Measurements from ENCODE around the gene GDPGP1.
"Not testable (repeated sequence)": the region's sequence is repeated elsewhere in the genome, so short reads cannot be mapped to it uniquely, and the experiment has no call there.

Gene GDPGP1, protein sequence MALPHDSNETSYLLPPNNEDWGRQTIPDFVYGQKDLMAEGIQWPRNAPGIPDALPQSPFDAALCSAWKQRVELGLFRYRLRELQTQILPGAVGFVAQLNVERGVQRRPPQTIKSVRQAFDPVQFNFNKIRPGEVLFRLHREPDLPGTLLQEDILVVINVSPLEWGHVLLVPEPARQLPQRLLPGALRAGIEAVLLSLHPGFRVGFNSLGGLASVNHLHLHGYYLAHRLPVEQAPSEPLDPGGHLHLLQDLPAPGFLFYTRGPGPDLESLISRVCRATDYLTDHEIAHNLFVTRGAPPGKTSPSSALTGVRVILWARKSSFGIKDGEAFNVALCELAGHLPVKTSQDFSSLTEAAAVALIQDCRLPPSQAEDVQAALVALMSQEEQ

DNA sequence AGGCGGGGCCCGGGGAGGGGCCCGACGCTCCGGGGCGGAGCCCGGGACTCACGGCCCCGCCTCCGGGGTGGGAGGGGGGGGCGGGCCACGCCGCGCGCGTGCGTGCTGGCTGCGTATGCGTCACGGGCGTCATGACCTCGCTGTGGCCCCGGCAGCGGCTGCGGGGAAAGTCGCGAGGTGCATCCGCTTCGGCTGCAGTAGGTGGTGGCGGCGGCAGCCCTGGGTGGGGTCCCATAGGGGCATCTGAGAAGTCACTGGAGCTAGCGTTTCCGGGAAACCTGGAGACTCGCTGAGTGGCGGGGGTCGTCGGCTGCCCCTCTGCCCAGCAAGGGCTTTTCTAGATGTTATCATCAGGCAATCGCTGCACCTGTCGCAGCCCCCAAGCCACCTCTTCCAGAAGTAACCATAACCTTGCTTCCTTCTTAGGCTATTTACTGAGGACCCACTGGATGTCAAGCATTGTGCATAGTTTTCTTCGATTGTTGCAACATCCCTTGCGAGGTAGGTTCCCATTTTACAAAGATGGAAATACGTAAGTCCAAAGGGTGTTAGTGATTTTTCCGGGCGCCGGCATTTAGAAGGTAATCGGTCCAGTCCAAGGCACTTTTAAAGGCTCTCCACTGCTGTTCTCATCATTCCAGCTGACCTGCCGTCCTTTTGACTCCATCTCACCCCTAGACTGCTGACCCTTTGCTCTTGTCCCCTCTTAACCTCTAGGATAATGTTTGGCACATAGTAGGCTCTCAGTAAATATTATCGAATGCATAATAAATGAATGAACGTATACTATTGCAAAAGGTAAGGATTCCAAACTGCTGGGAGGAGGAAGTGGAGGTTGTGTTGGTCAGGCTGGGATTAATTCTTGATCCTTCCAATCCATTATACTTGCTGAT lies at the start of gene GDPGP1:
GDPGP1 (plus strand) TSS at position 114 of the 893 bp plus-strand sequence. CDS start 6,700 bp downstream, outside the sequence.
- no peak for DNase-seq

DNA sequence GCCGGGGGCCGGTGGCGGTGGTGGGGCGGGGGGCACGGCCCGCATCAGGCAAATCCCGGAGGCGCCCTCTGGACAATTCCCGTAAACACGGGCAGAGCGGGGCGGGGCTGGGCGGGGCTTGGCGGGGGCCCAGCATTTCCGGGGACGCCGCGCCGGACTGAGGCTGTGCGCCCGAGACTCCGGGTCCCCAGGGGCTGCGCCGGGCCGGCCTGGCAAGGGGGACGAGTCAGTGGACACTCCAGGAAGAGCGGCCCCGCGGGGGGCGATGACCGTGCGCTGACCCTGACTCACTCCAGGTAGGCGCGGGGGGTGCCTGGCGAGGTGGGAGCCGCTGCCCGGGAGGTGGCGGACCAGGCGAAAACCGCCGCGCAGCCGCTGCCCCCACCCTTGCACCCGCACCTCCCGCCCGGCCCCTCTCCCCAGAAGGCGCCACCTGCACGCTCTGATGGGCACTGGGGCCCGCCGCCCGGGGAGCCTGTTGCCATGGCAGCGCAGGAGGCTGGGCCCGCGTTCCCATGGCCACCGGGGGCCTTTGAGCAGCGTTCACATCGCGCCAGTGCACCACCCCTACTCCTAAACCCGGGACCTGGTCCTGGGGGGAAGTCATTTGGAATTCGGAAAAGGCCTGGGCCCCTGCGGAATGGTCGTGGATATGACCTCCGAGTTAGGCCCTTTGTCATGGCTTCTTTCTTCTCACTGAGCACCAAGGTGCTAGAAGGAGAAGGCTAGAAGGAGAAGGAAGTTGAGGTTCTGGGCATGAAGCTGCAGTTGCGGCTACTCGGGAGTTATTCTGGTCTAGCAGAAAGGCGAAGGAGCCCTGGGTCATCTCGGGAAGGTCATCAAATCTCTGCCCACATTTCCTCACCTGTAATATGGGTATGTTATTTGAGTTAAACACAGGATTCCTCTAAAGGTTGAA lies 49.0 kb upstream of the GDPGP1 start:
- DNase-seq, result peak; percentile 86

DNA sequence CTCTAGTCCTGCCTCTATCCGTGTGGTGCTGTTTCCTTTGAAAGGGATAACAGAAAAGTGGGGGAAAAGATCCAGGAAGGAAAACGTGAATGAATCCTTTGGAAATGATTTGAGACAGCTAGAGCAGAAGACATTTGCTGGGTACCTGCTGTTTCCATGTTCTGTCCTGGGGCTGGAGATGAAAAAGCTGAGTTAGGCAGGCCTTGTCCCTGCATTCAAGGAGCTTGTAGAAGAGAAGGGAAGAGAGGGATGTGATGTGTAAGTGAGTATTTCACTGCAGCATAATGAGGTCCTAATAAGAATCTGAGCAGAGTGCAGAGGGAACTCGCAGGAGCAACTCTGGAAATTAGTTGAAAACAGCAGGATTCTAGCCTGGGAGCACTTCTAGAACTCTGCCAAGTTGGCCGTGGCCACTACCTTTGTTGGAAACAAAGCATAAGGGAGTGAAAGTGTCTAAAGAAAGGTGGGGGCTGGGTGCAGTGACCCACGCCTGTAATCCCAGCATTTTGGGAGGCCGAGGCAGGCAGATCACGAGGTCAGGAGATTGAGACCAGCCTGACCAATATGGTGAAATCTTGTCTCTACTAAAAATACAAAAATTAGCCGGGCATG lies 46.6 kb upstream of the GDPGP1 start:
- DNase-seq, result no peak

DNA sequence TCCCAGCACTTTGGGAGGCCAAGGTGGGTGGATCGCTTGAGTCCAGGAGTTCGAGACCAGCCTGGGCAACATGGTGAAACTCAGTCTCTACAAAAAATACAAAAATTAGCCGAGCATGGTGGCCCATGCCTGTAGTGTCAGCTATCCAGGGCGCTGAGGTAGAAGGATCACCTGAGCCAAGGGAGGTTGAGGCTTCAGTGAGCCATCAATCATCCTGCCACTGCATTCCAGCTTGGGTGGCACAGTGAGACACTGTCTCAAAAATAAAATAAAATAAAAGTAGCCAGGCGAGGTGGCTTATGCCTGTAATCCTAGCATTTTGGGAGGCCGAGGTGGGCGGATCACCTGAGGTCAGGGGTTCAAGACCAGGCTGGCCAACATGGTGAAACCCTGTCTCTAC lies 45.9 kb upstream of the GDPGP1 start:
- not testable (repeated sequence) for DNase-seq

DNA sequence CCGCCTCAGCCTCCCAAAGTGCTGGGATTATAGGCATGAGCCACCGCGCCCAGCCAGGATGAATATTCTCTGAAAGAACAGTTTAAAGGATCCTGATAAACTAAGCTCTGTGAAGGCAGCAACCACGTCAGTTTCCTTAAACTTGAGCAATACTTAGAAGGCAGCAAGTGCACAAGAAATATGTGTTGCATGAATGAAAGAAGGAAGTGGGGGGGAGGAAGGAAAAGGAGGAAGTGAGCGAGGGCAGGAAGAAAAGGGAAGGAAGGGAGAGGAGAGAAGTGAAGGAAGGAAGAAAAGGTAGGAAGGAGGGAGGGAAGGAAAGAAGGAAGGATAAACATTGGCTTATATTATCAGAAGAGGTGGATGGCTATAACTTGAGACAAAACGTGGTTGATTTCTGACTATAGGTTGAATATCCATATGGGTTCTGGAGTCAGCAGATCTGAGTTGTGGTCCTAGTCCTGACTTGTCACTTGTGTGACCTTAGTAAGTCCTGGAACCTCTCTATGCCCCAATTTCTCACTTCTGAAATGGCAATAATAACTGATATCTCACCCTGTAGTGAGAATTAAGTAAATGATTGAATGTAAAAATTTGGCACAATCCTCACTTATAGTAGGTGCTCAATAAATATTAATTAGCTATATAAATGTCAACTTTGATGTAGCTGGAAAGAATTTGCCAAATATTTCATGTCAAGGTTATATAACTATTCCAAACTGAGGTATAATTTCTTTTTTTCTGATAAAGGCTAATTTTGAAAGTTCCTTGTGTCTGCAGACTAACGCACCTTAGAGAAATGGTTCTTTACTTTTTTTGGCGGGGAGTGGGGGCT lies 44.9 kb upstream of the GDPGP1 start:
- no peak for DNase-seq

DNA sequence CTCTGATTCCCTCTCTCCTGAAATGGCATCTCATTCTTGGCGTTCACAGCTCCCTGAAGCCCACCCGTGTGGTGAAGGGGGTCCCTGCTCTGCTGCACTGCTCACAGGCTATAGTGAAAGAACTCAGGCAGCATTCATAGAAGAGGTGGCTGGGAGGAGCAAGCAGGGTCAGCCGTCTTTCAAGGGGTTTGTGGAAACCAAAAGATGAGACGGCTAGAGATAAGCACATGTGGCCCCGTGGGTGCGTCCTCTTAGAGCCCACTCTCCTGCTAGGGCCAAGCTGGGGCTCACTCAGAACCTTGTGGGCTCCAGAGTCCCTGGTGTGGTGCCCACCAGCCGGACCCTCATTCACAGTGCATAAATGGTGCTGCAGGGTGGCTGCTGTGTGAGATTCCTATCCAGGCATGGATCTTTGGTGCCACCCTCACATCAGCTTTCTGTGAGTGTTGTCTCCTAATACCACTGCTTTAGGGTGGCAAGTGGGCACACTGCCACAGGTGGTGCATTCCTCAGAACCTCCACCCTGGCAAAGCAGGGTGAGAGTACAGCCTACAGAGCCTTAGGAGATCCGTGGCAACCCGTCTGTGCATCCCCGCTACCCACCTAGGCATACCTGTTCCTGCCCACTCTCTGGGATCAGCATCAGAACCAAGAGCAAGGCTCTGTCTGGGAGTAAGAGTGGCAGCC lies 44.1 kb upstream of the GDPGP1 start:
- no peak for DNase-seq

DNA sequence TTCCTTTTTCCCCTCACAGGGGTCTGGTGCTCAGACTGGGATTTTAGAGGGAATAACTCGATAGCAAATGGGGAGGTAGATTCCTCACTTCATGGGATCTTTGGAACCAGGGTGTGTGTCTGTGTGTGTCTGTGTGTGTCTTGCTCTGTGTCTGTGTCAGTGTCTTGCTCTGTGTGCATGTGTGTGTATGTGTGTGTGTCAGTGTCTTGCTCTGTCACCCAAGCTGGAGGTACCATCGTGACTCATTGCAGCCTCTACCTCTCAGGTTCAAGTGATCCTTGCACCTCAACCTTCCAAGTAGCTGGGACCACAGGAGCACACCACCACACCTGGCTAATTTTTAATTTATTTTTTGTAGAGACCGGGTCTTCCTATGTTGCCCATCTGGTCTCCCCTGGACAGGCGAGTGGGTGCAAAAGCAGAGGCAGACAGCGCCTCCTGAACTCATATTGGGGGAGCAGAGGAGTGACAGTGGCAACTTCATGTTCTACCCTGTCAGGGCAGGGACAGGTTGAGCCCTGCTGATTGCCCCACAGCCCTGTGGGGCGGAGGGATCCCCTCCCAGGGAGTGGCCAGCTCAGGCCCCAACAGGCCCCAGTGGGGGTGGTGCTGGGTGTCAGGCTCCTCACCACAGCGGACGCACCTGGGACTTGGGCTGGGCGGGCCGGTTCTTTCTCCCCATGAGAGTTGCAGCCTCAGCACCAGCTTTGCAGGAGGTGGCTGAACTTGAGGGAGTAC lies 43.2 kb upstream of the GDPGP1 start:
- DNase-seq, result no peak

DNA sequence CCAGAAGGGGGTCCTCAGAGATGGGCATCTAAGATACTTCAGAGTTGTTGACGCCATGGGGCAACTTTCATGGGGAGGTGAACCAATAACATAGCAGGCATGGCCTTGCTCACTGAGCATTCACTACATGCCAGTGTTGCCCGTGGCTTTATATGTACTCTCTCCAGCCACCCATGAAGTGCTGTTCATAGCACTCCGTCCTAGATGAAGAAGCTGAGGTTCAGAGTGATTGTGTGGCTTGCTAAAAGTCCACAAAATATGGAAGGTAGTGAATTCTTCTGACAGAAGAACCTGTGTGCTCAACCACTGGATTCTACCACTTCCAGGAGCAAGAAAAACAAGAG lies 42.7 kb upstream of the GDPGP1 start:
- DNase-seq, result no peak

DNA sequence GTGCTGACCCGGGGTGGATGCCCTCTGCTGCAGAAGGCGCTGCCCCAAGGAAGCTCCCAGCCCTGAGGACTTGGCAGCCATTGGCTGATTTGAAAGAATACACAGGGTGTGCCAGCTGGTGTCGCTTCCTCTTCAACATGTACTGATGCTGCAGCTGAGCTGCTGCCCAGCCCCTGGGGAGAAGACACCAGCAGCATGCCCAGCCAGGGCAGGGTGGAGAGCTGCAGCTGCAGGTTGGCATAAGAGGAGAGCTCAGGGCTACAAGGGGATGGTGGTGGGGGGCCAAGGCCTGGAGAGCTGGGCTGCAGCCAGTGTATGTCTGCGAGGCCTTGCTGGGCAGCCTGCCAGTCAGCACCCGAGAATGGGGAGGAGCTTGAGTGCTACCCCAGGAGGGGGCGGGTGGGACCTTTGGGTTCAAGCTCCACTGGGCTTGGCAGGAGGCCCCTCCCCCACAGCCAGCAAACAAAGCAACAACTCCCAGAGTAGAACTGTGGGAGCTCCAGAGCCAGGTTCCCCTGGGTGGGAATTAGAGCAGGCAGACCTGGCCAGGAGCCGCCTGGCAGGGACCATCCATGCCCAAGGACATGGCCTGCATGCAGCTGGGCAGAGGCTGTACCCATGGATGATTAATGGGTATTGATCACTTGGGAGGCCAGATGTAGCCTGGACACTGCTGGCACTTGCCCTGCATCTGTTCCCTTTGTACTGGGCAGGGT lies 42.1 kb upstream of the GDPGP1 start:
- peak; percentile 92 for DNase-seq

DNA sequence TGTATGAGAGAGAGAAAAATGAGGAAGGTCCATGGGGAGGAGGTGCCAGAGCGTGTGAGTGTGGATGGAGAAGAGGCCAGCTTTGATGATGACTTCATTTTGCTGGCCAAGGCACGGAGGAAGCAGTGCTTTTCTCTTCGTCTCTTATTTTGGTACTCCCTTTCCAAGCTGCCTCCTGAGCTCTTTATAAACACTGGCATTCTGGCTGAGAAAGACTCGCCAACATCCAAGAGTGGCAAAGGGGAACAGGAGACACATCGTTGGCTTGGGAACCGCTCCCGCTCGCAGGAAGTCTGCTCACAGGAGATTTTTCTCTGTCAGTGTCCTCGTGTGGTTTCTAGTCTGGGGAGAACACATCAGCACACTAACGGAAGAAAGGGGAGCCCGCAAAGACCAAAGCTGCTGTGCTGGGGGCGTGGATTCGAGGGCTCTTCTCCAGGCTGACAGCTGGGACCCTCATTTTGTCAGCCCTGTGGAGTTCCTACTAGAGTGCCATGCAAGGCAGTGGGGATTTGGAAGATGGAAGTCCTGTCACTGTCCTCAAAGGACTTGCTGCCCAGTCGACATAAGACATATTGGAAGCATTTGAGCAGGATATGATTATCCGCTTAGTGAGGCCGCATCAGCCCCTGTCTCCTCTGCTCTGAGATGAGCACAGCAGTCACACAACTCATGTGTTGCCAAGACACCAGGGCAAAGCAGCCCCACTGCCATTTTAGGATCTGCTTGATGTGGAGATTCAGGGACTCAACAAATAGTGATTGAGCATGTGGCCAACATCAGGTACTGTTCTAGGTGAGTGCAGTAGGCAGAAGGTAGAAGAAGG lies 40.8 kb upstream of the GDPGP1 start:
- no peak for DNase-seq

DNA sequence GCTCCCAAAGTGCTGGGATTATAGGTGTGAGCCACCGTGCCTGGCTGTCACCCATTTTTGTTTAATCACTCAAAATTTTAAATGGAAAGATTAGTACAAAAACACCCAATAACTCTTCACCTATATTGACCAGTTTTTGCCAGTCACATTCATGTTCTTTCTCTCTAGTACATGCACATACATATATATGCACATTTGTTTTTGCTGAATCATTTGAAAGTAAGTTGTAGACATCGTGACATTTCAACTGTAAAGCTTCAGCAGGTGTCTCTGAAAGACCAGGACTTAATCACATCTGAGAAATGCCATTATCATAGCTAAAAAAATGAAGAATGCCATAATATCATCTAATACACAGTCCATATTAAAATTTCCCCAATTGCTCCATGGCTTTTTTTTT lies 39.4 kb upstream of the GDPGP1 start:
- DNase-seq, result no peak

DNA sequence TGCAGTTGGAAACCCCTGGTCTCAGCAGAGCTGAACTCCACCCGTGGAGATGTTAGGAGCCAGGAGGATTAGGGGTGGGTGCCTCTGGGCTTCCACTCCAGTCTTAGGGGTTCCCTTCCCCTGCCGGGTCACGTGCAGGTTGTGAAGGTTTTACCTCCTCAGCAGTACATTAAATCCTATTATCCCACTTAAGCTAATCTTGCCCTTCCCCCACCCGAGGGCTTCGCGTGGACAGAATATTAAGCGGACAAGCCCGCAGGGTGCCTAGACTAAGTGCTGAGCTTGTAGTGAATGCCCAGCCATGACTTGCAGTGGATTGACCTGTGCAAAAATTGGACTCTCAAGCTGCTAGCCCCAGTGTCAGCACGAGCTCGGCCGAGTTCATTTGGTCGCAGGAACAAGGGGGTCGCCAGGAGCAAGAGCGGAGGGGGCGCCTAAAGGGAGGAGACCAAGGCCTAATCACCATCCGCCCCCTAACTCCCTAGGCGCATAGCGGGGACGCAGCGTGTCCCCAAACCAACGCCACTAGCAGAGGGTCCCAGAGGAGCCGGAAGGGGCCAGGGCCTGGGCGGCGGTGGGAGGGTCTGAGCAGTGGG lies 33.4 kb upstream of the GDPGP1 start:
- DNase-seq, result no peak

DNA sequence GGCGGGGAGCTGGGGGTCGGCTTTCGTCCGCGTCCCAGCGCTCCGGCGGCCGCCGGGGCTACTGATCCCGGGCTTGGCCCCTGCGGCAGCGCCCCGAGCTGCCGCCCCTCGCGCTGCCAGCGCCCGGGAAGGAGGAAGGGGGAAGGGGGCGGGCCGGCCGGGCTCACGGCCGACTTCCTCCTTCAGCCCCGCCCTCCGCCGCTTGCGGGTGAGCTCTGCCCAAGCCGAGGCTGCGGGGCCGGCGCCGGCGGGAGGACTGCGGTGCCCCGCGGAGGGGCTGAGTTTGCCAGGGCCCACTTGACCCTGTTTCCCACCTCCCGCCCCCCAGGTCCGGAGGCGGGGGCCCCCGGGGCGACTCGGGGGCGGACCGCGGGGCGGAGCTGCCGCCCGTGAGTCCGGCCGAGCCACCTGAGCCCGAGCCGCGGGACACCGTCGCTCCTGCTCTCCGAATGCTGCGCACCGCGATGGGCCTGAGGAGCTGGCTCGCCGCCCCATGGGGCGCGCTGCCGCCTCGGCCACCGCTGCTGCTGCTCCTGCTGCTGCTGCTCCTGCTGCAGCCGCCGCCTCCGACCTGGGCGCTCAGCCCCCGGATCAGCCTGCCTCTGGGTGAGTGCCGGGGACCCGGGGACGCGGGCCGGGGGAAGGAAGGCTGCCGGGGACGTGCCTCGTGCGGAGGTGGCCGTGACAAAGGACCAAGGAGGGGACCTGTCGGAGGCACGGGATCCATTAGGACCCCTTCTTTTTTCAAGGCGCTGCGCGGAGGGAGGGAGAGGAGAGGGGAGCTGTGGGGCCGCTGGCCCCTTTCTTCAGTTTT lies 32.7 kb upstream of the GDPGP1 start, which contains the start of gene SEMA4B:
SEMA4B (plus strand) TSS at position 201 of the 814 bp plus-strand sequence; CDS start at position 450, 249 bp downstream.
- DNase-seq, result peak; percentile 46

DNA sequence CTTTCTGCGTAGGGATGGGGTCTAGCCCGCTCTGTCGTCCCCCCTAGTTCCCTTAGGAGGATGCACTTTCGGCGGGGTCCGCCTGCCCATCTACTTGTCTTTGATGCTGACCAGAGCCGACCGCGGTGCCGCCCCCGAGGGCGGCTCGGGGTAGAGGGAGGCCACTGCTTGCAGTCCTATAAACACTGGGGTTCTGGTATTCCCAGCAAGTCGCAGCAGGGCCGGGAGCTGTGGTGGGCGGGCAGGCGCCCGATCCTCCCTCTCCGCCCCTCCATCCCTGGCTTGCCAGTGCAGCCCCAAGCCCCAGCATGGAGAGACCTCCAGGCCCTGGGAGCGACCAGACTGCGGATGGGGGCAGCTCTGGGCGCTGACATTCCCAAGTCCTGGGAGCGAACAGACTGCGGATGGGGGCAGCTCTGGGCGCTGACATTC lies 32.0 kb upstream of the GDPGP1 start:
- no peak for DNase-seq

DNA sequence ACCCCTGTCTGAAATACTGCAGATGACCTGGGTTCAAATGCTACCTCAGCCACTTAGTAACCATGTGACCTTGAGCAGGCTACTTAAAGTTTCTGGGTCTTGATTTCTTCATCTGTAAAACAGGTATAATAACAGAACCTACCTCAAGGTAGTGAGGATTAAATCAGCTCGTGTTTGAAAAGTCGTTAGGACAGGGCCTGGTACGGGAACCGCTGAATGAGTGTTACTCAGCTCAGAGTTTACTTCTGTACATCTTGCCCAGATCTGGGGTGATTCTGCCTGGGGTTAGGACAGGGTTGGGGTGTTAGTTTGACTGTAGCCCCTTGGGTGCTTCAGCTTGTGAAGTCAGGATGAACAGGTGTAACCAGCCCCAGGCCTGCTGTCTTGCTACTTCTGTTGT lies 31.1 kb upstream of the GDPGP1 start:
- no peak for DNase-seq

DNA sequence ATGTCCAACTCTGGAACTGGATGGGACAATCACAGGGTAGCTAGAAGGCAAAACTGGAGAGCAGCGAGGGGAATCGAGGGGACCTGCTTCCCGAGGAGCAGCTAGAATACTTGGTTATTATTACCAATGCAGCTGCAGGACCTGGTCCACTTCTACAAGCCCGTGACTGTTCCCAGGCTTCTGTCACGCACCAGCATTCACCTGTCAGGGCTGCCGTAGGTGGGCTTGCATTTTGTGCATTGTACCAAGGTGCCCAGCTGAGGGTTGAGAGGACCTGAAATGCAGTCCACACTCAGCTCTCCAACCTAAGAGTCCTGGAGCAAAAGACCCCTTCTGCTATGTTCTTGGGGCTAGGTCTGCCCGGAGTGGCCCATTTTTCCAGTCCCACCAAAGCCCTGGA lies 30.5 kb upstream of the GDPGP1 start:
- no peak for DNase-seq

DNA sequence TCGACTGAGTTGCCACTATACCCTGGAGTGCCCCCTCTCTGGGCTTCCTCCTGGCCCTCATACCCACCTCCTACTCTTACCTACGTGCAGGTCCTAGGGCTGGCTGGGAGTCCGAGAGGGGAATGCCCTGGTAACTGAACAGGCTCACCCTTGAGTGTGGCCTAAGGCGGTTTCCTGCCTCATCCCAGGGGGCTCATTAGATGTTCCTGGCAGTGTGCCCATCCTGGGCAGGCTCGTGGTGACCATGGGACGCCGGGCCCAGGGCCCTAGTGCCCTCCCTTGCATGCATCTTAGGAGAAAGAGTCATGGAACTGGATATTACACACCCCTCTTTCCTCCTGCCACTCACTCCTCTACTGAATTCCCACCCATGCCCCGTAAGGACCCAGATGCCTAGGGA lies 30.1 kb upstream of the GDPGP1 start:
- no peak for DNase-seq
